ENCODE data around the gene UBASH3B.

Gene UBASH3B

GRCh38 chr11:122707901-122708300, 52.4 kb downstream of the UBASH3B start:
- Histone ChIP-seq H3K4me3 (ENCODE audit: low read length, poor library complexity, severe bottlenecking) (no peak overlapping the region), H3K9me3 (ENCODE audit: insufficient read depth, low read depth, low read length) (no peaks in the 10 kb centered on the region), H2AFZ (ENCODE audit: low read length) (no peak overlapping the region), H3K9me2 (replicated peaks; ENCODE audit: low read depth, low read length) (no peaks in the 10 kb centered on the region), H3K36me3 (ENCODE audit: insufficient read depth, low read length) (peaks cover 19% of the 10 kb centered on the region; the same call in 1 of the 2 replicates), H3K79me2 (ENCODE audit: insufficient read depth, low read length) (peaks cover 97% of the 10 kb centered on the region), H3K4me2 (ENCODE audit: low read depth, low read length, poor library complexity, severe bottlenecking) (no peak overlapping the region), H3K9ac (ENCODE audit: low read depth, low read length, poor library complexity, severe bottlenecking) (no peak overlapping the region), H3K4me1 (ENCODE audit: insufficient read depth, low read length, poor library complexity, severe bottlenecking) (peaks cover 76% of the 10 kb centered on the region), H3F3A (ENCODE audit: low read depth) (no peaks in the 10 kb centered on the region), H3K27me3 (ENCODE audit: insufficient read depth, low read length, poor library complexity, severe bottlenecking) (no peaks in the 10 kb centered on the region), H4K20me1 (ENCODE audit: insufficient read depth, low read length, poor library complexity, severe bottlenecking) (no peaks in the 10 kb centered on the region)
- TF ChIP-seq CTCF (conservative IDR thresholded peaks at IDR 0.05; ENCODE audit: low read length) (no peak), EZH2phosphoT487 (IDR thresholded peaks at IDR 0.05; ENCODE audit: borderline replicate concordance) (no peak)

GRCh38 chr11:122709039-122709760, 53.7 kb downstream of the UBASH3B start:
- Histone ChIP-seq H3F3A (ENCODE audit: low read depth) (no peaks in the 10 kb centered on the region), H3K27me3 (ENCODE audit: insufficient read depth, low read length, poor library complexity, severe bottlenecking) (no peaks in the 10 kb centered on the region), H3K4me3 (ENCODE audit: low read length, poor library complexity, severe bottlenecking) (no peak overlapping the region), H3K79me2 (ENCODE audit: insufficient read depth, low read length) (peaks cover 97% of the 10 kb centered on the region), H3K4me1 (ENCODE audit: insufficient read depth, low read length, poor library complexity, severe bottlenecking) (peaks cover 78% of the 10 kb centered on the region), H3K4me2 (ENCODE audit: low read depth, low read length, poor library complexity, severe bottlenecking) (no peak overlapping the region), H3K36me3 (ENCODE audit: insufficient read depth, low read length) (peaks cover 23% of the 10 kb centered on the region; the same call in 1 of the 2 replicates), H4K20me1 (ENCODE audit: insufficient read depth, low read length, poor library complexity, severe bottlenecking) (no peaks in the 10 kb centered on the region), H3K9me3 (ENCODE audit: insufficient read depth, low read depth, low read length) (no peaks in the 10 kb centered on the region), H2AFZ (ENCODE audit: low read length) (no peak overlapping the region), H3K9me2 (replicated peaks; ENCODE audit: low read depth, low read length) (no peaks in the 10 kb centered on the region), H3K9ac (ENCODE audit: low read depth, low read length, poor library complexity, severe bottlenecking) (no peak overlapping the region)
- no peak for TF ChIP-seq CTCF (conservative IDR thresholded peaks at IDR 0.05; ENCODE audit: low read length)
- no peak for TF ChIP-seq EZH2phosphoT487 (IDR thresholded peaks at IDR 0.05; ENCODE audit: borderline replicate concordance)

- H3K27me3 ChIP-seq (ENCODE audit: insufficient read depth, low read length, poor library complexity, severe bottlenecking), result no peaks in the 10 kb centered on the region
- H3K4me3 ChIP-seq (ENCODE audit: low read length, poor library complexity, severe bottlenecking), result no peak overlapping the region
- H3K9me3 ChIP-seq (ENCODE audit: insufficient read depth, low read depth, low read length), result no peaks in the 10 kb centered on the region
- TF ChIP-seq CTCF (conservative IDR thresholded peaks at IDR 0.05; ENCODE audit: low read length), result no peak
- H3K36me3 ChIP-seq (ENCODE audit: insufficient read depth, low read length), result peaks cover 35% of the 10 kb centered on the region; the same call in 1 of the 2 replicates
- H3K4me1 ChIP-seq (ENCODE audit: insufficient read depth, low read length, poor library complexity, severe bottlenecking), result peaks cover 81% of the 10 kb centered on the region
- no peak overlapping the region for H2AFZ ChIP-seq (ENCODE audit: low read length)
- peak overlapping the region; percentile 25 for H3K4me2 ChIP-seq (ENCODE audit: low read depth, low read length, poor library complexity, severe bottlenecking)
- H3K9ac ChIP-seq (ENCODE audit: low read depth, low read length, poor library complexity, severe bottlenecking), result peak overlapping the region; percentile 33
- no peaks in the 10 kb centered on the region for H3K9me2 ChIP-seq (replicated peaks; ENCODE audit: low read depth, low read length)
- H3K79me2 ChIP-seq (ENCODE audit: insufficient read depth, low read length), result peaks cover 98% of the 10 kb centered on the region
- peaks cover 11% of the 10 kb centered on the region for H3F3A ChIP-seq (ENCODE audit: low read depth)
- no peaks in the 10 kb centered on the region for H4K20me1 ChIP-seq (ENCODE audit: insufficient read depth, low read length, poor library complexity, severe bottlenecking)
These were observed 55.8 kb downstream of the UBASH3B start for GRCh38 chr11:122711362-122711761.
